Measurements from ENCODE around the gene SMIM44.

The SMIM44 gene

GRCh38 chr19:3465552-3465951, 17.7 kb downstream of the SMIM44 start:
- H3K27ac ChIP-seq, result no peak overlapping the region
- no peak for TF ChIP-seq ZFX (IDR thresholded peaks at IDR 0.05)
- TF ChIP-seq, protein P1, sequence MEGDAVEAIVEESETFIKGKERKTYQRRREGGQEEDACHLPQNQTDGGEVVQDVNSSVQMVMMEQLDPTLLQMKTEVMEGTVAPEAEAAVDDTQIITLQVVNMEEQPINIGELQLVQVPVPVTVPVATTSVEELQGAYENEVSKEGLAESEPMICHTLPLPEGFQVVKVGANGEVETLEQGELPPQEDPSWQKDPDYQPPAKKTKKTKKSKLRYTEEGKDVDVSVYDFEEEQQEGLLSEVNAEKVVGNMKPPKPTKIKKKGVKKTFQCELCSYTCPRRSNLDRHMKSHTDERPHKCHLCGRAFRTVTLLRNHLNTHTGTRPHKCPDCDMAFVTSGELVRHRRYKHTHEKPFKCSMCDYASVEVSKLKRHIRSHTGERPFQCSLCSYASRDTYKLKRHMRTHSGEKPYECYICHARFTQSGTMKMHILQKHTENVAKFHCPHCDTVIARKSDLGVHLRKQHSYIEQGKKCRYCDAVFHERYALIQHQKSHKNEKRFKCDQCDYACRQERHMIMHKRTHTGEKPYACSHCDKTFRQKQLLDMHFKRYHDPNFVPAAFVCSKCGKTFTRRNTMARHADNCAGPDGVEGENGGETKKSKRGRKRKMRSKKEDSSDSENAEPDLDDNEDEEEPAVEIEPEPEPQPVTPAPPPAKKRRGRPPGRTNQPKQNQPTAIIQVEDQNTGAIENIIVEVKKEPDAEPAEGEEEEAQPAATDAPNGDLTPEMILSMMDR (conservative IDR thresholded peaks at IDR 0.05), result no peak

DNA sequence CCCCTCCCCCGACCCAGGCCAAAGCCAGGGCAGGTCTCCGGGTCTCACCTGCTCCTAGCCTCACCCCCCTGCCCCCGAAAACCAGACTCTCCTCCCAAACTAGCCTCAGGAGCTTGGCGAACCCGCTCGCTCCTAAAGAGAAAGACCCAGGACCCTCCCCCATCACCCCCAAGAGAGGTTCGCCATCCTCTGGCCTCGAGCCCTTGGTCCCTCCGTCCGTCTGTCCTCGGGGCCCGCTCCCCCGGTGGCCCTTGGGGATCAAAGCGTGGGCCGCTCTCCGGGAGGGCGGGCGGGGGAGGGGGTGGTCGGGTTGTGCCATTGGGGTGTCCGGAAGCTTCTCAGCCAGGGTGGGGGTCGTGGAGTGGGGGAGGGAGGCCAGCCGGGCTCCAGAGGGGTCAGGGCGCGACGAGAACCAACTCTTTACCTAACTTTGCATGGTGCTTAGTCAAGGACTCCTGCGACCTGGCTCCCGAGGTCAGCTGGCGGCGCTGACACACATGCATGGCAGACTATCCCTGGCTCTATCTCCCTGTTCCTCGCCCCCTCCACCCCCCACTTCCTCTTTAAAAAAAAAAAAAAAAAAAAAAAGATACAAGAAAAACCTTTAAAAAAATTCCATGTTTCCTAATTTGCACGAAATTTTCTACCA, 18.5 kb downstream of the SMIM44 start:
- no peak overlapping the region for H3K27ac ChIP-seq
- TF ChIP-seq, protein P1 (conservative IDR thresholded peaks at IDR 0.05), result no peak
- no peak for TF ChIP-seq ZFX (IDR thresholded peaks at IDR 0.05)

GRCh38 chr19:3463714-3464586, 19.3 kb downstream of the SMIM44 start:
- no peak for TF ChIP-seq ZFX (IDR thresholded peaks at IDR 0.05)
- TF ChIP-seq, protein P1 (conservative IDR thresholded peaks at IDR 0.05), result no peak
- no peak overlapping the region for H3K27ac ChIP-seq

GRCh38 chr19:3462991-3463713, 20.1 kb downstream of the SMIM44 start:
- no peak overlapping the region for H3K27ac ChIP-seq

GRCh38 chr19:3459965-3460582, 23.2 kb downstream of the SMIM44 start:
- H3K27ac ChIP-seq, result no peak overlapping the region
- no peak for TF ChIP-seq ZFX (IDR thresholded peaks at IDR 0.05)
- TF ChIP-seq, protein P1 (conservative IDR thresholded peaks at IDR 0.05), result no peak

More at GRCh38 chr19:3462991-3463713, 20.1 kb downstream of the SMIM44 start:
- TF ChIP-seq ZFX (IDR thresholded peaks at IDR 0.05), result no peak

DNA sequence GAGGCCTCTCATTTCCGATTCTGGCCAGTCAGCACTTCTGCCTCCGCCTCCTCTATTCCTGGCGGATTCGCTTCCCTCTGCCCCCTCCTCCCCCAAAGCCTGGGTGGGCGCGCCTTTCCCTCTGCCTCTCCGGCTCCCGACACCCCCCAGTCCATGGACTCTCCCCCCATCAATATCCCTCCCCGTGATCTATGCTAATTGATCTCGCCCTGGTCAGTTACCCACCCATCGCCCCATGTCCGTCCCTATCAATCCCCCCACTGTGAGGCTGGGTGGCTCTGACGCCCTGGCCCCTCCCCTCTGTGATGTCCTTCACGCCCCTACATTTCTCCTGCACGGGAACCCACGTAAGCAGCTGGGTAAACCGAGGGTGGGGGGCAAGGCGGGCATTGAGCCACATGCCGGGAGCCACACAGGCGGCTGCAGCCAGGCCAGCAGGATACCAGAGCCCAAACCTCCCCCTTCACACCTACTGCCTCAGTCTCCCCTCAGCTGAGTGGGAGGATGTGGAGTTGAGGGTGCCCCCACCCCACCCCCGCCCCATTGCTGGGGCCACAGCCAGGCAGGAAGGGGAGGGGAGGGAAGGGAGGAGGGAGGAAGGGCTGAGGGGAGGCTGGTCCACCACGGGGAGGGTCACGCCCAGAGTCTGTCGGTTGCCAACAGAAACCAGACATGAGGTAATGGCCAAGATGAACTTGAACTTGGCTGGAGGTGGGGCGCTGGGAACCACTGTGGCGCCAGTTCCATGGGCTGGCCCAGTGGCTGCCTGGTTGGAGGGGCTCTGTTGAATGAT, 24.0 kb downstream of the SMIM44 start:
- no peak for TF ChIP-seq ZFX (IDR thresholded peaks at IDR 0.05)
- TF ChIP-seq, protein P1 (conservative IDR thresholded peaks at IDR 0.05), result no peak
- no peak overlapping the region for H3K27ac ChIP-seq

All from C4-2B (cell line).